Adrenal gland (tissue), 5 donors: ENCODE data around the gene HEXIM1.

Experiments used
- POLR2A ChIP-seq, 2 donors: fragments of 450-650 bp; IDR thresholded peaks; one replicate each; pipeline ENCODE4 v1.6.1; 2017; ENCODE audit warnings: antibody characterized with exemption in 2 of 2, mild to moderate bottlenecking in 2 of 2, moderate library complexity in 1 of 2
- TF ChIP-seq, protein P1 (sequence below), 6 experiments: fragments of 450-650 bp in 4 of 6; fragments of 200-600 bp in 2 of 6; sonication (generic) in 1 of 6; IDR thresholded peaks; 1 replicate in 5 of 6; 2 replicates in 1 of 6; pipeline versions ENCODE4 v1.5.1 to v1.8.0; 2016 to 2021; ENCODE audit warnings: antibody characterized with exemption in 6 of 6, mild to moderate bottlenecking in 2 of 6, moderate library complexity in 1 of 6
- donor health status: DM: no; HTN: no; CAD: no.

DNA sequence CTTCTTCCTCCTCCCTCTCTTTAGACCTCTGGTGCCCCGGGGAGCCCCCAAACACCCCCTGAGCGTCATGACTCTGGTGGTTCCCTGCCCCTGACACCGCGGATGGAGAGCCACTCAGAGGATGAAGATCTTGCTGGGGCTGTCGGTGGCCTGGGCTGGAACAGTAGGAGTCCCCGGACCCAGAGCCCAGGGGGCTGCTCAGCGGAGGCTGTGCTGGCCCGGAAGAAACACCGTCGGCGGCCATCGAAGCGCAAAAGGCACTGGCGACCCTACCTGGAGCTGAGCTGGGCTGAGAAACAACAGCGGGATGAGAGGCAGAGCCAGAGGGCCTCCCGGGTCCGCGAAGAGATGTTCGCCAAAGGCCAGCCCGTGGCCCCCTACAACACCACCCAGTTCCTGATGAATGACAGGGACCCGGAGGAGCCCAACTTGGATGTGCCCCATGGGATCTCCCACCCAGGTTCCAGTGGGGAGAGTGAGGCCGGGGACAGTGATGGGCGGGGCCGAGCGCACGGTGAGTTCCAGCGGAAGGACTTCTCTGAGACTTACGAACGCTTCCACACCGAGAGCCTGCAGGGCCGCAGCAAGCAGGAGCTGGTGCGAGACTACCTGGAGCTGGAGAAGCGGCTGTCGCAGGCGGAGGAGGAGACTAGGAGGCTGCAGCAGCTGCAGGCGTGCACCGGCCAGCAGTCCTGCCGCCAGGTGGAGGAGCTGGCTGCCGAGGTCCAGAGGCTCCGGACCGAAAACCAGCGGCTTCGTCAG lies 20.9 kb downstream of the HEXIM1 start:
- TF ChIP-seq, protein P1, sequence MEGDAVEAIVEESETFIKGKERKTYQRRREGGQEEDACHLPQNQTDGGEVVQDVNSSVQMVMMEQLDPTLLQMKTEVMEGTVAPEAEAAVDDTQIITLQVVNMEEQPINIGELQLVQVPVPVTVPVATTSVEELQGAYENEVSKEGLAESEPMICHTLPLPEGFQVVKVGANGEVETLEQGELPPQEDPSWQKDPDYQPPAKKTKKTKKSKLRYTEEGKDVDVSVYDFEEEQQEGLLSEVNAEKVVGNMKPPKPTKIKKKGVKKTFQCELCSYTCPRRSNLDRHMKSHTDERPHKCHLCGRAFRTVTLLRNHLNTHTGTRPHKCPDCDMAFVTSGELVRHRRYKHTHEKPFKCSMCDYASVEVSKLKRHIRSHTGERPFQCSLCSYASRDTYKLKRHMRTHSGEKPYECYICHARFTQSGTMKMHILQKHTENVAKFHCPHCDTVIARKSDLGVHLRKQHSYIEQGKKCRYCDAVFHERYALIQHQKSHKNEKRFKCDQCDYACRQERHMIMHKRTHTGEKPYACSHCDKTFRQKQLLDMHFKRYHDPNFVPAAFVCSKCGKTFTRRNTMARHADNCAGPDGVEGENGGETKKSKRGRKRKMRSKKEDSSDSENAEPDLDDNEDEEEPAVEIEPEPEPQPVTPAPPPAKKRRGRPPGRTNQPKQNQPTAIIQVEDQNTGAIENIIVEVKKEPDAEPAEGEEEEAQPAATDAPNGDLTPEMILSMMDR (IDR thresholded peaks at IDR 0.05): no peak
- no peak for TF ChIP-seq POLR2A (IDR thresholded peaks at IDR 0.05)
